ENCODE data around the gene S1PR1.

DNA sequence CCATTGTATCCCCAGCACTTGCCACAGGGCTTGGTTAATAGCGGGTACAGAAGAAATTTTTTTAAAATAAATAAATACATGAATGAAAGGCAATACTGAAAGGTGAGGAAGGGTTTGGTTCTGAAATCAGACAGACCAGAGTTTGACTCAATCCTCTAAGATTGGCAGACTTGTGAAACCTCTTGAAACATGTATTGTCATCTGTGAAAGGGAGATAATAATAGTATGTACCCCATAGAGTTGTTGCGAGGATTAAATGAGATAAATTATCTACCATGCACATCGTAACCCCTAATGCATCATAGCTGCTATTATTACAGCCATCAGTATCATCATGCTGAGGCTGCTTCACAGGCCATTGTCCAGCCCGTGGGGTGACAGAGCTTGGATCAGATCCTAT lies 41.4 kb downstream of the S1PR1 start:
- no peak for TF ChIP-seq CTCF (IDR thresholded peaks at IDR 0.05)
- no peak for TF ChIP-seq POLR2AphosphoS5 (IDR thresholded peaks at IDR 0.05; ENCODE audit: insufficient read depth in 1 of 2, low read depth in 1 of 2)
- TF ChIP-seq POLR2A (IDR thresholded peaks at IDR 0.05) = no peak

Data from vagina (tissue), 2 donors.